GM18858 (cell line): ENCODE results near the gene PIGV.

Experiments used
- ATAC-seq: cut with Tn5 transposase; IDR thresholded peaks from one replicate; pipeline ENCODE4 v1.9.1; 2021; ENCODE audit not compliant: unreplicated experiment

PIGV gene

GRCh38 chr1:26787706-26788514, at the start of gene PIGV:
Gene PIGV (plus strand): TSS chr1:26787950. CDS start chr1:26790816, 2,866 bp downstream.
- ATAC-seq = peak; percentile 35

GRCh38 chr1:26739329-26739914, 48.3 kb upstream of the PIGV start:
- no peak for ATAC-seq

GRCh38 chr1:26740023-26740634, 47.6 kb upstream of the PIGV start:
- no peak for ATAC-seq

GRCh38 chr1:26740952-26741351, 46.8 kb upstream of the PIGV start:
- no peak for ATAC-seq

GRCh38 chr1:26743426-26744059, 44.2 kb upstream of the PIGV start:
- no peak for ATAC-seq

GRCh38 chr1:26744075-26744959, 43.4 kb upstream of the PIGV start:
- peak; percentile 77 for ATAC-seq

GRCh38 chr1:26745191-26745590, 42.6 kb upstream of the PIGV start:
- ATAC-seq = no peak

- no peak for ATAC-seq
Observed at GRCh38 chr1:26747048-26747447, 40.7 kb upstream of the PIGV start.

- no peak for ATAC-seq
Observed at GRCh38 chr1:26748351-26748750, 39.4 kb upstream of the PIGV start.

- ATAC-seq = no peak
Observed at GRCh38 chr1:26749458-26749857, 38.3 kb upstream of the PIGV start.

- ATAC-seq = no peak
Observed at GRCh38 chr1:26750428-26750827, 37.3 kb upstream of the PIGV start.

- no peak for ATAC-seq
Observed at GRCh38 chr1:26752519-26752918, 35.2 kb upstream of the PIGV start.

- ATAC-seq = no peak
Observed at GRCh38 chr1:26754086-26754874, 33.5 kb upstream of the PIGV start.

GRCh38 chr1:26758358-26758757, 29.4 kb upstream of the PIGV start:
- ATAC-seq = no peak

- ATAC-seq = no peak
Observed at GRCh38 chr1:26759531-26759930, 28.2 kb upstream of the PIGV start.

GRCh38 chr1:26761217-26761616, 26.5 kb upstream of the PIGV start:
- no peak for ATAC-seq

- ATAC-seq = no peak
Observed at GRCh38 chr1:26767714-26768113, 20.0 kb upstream of the PIGV start.

GRCh38 chr1:26768755-26769154, 19.0 kb upstream of the PIGV start:
- ATAC-seq = no peak

GRCh38 chr1:26771285-26771642, 16.5 kb upstream of the PIGV start:
- no peak for ATAC-seq
